ENCODE measurements around the gene FMO2.
"Not testable (repeated sequence)": the region's sequence is repeated elsewhere in the genome, so short reads cannot be mapped to it uniquely, and the experiment has no call there.

FMO2 gene

DNA sequence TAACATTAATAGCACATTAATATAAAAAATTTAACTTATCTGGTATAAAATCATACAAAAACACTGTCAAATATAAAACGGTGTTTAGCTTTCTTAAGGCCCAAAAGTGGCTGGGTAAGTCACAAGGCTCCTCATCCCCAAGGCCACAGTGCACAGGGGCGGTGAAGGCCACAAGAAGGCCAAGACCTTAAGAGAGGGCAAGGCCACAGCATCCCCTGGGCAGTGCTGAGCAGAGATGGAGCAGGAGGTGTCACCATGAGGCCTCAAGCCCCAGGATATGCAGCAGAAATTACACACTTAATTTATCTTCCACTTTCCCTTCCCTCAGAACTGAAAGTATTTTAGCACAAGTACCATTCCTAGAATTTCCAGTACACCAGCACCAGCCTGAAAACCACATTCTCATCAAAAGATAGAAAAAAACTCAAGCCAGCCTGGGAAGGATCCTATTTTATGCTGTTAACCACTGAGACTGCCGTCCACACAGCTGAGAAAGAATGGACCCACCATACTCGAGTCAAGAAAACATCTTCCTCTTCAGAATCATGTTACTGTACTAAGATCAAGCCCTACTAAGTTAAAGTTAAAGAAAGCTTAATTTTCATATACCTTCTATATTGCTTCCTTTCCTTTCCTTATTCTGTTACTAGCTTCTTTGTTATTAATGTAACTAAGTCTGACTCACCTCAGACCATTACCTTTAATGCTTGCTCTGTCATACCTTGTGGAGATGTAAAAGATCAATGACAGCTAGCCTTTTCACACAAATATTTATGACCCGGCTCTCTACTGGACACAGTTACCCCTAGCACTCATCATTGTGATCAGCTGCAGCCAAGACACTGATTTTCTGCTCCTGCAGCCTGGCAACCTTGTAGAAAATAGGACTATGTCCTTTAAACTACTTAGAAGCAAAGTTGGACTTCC is 36.8 kb downstream of the FMO2 start:
- no peak for DNase-seq

- DNase-seq = no peak
These were observed 37.8 kb downstream of the FMO2 start for GRCh38 chr1:171222936-171223335.

- DNase-seq = not testable (repeated sequence)
These were observed 39.2 kb downstream of the FMO2 start for GRCh38 chr1:171224257-171224656.

GRCh38 chr1:171226747-171227370 is 41.8 kb downstream of the FMO2 start:
- DNase-seq = no peak

DNA sequence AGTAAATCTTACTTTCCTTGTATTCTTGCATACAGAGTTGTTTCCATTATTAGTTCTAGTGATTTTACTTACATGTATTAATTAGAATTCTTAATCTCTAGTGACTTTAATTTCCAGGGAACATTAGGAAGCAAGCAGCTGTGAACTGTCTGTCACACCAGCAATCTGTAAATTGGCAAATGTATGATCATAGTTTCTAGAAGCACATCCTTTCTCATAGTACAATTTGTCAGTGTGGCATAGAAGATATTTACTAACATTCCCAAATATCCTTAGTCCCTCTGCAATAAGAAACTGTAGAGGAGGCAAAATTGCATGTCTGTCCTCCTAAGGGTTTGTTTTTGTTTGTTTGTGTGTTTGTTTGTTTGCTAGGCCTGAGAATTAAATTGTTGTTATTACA is 46.2 kb downstream of the FMO2 start:
- DNase-seq = no peak

DNA sequence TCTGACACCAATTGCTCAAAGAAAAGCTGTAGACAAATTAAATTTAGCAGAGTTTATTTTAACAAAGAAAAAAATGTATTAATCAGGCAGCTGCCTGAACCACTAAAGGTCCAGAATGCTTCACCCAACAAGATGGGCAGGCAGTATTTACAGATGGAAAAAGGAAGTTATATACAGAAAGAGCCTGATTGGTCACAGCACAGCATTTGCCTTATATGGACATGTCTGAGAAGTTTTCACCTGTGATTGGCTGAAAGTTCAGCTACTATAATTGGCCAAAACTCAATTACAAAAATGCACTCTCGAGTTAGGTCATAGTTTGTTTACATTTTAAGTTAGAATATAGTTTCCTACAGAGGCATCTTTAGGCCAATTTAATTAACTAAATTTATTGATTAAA is 48.1 kb downstream of the FMO2 start:
- no peak for DNase-seq

GRCh38 chr1:171236231-171236630 is 51.1 kb downstream of the FMO2 start:
- not testable (repeated sequence) for DNase-seq

GRCh38 chr1:171243878-171244277 is 58.8 kb downstream of the FMO2 start:
- DNase-seq = no peak

GRCh38 chr1:171245458-171246064 is 60.5 kb downstream of the FMO2 start:
- DNase-seq = no peak

DNA sequence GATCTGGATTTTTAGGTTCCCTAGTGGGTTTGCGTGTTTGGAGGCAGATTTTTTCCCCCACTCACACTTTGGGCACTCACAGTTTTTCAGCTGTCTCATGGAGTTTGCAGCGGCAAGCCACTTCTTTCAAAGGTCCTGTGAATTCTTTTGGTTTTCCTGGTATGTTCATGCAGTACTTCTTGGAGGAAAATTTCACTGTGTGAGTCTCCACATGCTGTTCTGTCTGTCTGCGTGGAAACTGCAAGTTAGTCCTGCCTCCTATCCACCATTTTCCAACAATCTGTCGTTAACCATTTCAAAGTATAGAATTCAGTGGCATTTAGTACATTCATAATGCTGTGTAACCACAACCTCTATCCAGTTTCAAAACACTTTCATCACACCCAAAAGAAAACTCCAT is 62.4 kb downstream of the FMO2 start:
- DNase-seq = no peak

GRCh38 chr1:171248302-171248701 is 63.2 kb downstream of the FMO2 start, which contains the start of gene FMO1:
Gene FMO1, plus strand, starts transcription at chr1:171248494. Its CDS starts 9,594 bp downstream, at chr1:171258088.
- DNase-seq = no peak

GRCh38 chr1:171248841-171249240 is 63.7 kb downstream of the FMO2 start:
- DNase-seq = no peak

- DNase-seq = no peak
These were observed 65.2 kb downstream of the FMO2 start for GRCh38 chr1:171250263-171250662.

- peak; percentile 13 for DNase-seq
These were observed 66.2 kb downstream of the FMO2 start for GRCh38 chr1:171251042-171251951.

DNA sequence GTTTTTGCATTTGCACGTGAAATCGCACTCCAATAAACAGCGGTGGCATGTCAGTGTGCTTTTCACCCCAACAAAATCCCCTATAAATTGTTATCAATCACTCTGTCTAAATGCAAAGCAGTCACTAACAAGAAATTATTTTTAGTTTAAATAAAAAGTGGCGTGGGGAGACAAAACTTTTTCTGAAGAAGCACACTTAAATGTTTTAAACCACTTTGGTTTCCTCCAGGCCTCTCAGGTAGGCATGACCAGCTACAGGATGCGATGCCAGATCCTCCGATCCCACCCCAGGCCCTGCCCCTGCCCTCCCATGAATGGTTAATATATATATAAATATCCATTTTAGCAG is 66.8 kb downstream of the FMO2 start:
- DNase-seq = no peak

GRCh38 chr1:171252482-171252881 is 67.4 kb downstream of the FMO2 start:
- DNase-seq = no peak

DNA sequence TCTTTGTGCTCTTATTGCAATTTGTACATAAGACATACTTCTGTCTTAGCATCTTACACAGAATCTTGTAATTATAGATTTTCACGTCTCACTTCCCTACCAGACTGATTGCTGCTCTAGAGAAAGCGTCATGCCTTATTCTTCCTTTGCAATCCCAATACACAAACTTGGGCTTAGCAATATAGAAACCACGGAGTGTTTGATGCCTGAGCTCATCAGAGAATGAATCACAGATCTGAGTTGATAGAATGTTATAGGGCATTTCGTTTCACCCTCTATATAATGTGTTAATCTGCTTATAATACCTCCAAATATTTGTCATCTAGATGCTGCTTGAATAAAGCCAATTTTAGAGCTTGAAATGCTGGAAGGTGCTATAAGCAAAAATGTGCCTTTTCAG is 69.8 kb downstream of the FMO2 start:
- DNase-seq = no peak

GRCh38 chr1:171256940-171257606 is 72.0 kb downstream of the FMO2 start:
- no peak for DNase-seq

- no peak for DNase-seq
These were observed 72.5 kb downstream of the FMO2 start for GRCh38 chr1:171257607-171258076.

GRCh38 chr1:171258429-171258828 is 73.3 kb downstream of the FMO2 start:
- DNase-seq = no peak

DNA sequence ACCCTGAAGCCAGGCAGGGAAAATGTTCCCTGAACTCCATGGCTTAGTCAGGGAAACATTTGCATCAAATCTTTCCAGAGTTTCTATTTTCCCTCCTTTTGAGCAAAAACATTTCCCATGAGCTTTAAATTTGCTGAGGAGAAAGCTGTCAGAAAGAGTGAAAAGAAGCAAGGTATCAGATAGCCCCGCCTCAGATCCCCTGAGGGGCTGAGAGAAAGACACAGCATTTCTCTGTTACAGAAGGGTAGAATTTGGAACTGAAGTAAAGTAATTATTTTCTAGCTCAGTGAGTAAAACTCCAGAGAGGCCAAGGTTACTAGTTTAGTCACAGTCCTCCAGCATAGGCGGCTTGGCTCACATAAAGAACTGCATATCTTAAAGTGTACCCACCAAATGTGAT is 73.8 kb downstream of the FMO2 start:
- no peak for DNase-seq

All from stimulated activated CD4-positive, alpha-beta T cell treated with anti-CD3 and anti-CD28 coated beads, Interleukin-12 subunit alpha, Interleukin-12 subunit beta, amount 100 ng/mL, for 4 hours (primary cell).